Spinal cord (tissue), 10 donors: ENCODE data around the gene CCHCR1. TPM values are rescaled to one million over a fixed set of nuclear protein-coding genes. Genes with fewer than 3 reads are reported as not detected.
"Not testable (repeated sequence)": the region's sequence is repeated elsewhere in the genome, so short reads cannot be mapped to it uniquely, and the experiment has no call there.

Source experiments
- DNase-seq, 6 donors: peaks; one replicate each; pipeline versions ENCODE4 v3.0.0 to v3.0.0-alpha.2; 2013 to 2015; ENCODE audit warnings: low spot score in 6 of 6, low read depth in 4 of 6
- H3K27ac ChIP-seq: one replicate; pipeline ENCODE4 v1.5.1; 2013; ENCODE audit warnings: low read depth, low read length, control low read depth
- H3K27me3 ChIP-seq: one replicate; pipeline ENCODE4 v1.6.1; 2013; ENCODE audit warnings: low read length; ENCODE audit not compliant: control insufficient read depth, insufficient read depth
- H3K36me3 ChIP-seq: one replicate; pipeline ENCODE4 v1.6.1; 2013; ENCODE audit warnings: low read length; ENCODE audit not compliant: control insufficient read depth, insufficient read depth
- H3K4me1 ChIP-seq: one replicate; pipeline ENCODE4 v1.6.1; 2013; ENCODE audit warnings: low read length; ENCODE audit not compliant: control insufficient read depth, insufficient read depth
- H3K4me3 ChIP-seq: one replicate; pipeline ENCODE4 v1.5.1; 2013; ENCODE audit warnings: low read depth, low read length, control low read depth
- H3K9me3 ChIP-seq: one replicate; pipeline ENCODE4 v1.6.1; 2013; ENCODE audit warnings: low read length; ENCODE audit not compliant: control insufficient read depth, insufficient read depth
- whole genome bisulfite sequencing: methylation state at CpG from one replicate; pipeline ENCODE4 v1.1.5; 2013; ENCODE audit warnings: missing lambda C conversion rate; ENCODE audit not compliant: insufficient coverage; 5-methylcytosine and 5-hydroxymethylcytosine counted together
- polyA plus RNA-seq, 2 donors: library from polyadenylated mRNA; unstranded; fragments of 120-200 nt; gene quantifications; one replicate each; pipeline ENCODE4 v1.2.1, GENCODE V29; 2013; ENCODE audit not compliant: insufficient read length in 2 of 2
- total RNA-seq, 2 donors: library from RNA; depleted of rRNA in 1 of 2; stranded (reverse); fragments of 120-200 nt in 1 of 2; fragments of >200 nt in 1 of 2; gene quantifications; one replicate each; pipeline versions ENCODE4 v1.2.3 to v1.2.4, GENCODE V29; 2013 to 2014
- donor health status: healthy.

Gene CCHCR1
- total and polyA plus RNA-seq, 4 donors = 16.4 to 29.9 (median 23.6) TPM

DNA sequence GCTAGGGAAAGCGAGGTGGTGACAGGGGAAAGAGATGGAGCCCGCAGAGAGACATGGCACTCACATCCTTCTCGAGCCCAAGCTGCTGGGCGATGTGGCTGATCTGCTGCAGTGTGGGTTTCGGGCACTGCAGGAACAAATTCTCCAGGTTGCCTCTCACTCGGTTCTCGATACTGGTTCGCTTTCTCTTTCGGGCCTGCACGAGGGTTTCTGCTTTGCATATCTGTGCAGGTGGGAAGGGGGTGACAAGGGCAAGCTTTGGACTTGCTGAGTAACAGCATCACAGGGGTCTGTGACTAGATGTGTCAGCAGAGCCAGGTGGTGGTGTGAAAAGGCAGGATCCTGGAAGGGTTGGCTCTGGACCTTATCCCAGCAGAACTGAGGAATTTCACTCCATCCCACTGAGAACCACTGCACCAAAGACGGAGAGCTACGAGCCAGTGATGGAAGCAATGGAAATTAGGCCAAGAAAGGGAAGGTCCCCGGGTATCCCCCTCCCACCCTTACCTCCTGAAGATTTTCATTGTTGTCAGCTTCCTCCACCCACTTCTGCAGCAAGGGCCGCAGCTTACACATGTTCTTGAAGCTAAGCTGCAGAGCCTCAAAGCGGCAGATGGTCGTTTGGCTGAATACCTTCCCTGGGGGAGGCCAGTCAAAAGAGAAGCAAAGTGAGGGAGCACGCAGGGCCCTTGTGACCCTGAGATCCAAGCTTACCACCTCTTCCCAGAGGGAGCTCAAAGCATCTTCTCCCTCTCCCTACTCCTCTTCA is 7.6 kb upstream of the CCHCR1 start:
- H3K27ac ChIP-seq, H3K9me3 ChIP-seq, DNase-seq, H3K27me3 ChIP-seq, H3K4me3 ChIP-seq, H3K4me1 ChIP-seq: not testable (repeated sequence)
- peaks cover 13% of the 10 kb centered on the region for H3K36me3 ChIP-seq
- WGBS = 75% methylated on average over 14 of the region's 17 CpGs

DNA sequence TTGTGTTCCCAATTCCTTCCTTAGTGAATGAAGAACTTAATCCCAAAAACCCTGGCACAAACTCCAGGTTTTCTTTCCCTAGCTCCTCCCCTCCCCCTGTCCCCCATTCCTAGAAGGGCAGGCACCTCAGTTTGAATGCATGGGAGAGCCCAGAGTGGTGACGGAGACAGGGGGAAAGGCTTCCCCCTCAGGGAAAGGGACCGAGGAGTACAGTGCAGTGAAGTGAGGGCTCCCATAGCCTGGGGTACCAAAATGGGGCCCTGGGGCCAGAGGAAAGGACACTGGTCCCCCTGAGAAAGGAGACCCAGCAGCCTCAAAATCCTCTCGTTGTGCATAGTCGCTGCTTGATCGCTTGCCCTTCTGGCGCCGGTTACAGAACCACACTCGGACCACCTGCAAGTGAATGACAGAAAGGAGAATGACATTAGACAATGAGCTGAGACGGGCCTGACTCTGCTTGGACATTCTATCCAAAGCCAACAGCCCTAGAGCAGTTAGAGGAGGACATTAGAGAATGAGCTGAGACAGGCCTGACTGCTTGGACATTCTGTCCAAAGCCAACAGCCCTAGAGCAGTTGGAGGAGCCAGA is 7.0 kb upstream of the CCHCR1 start:
- not testable (repeated sequence) for H3K9me3 ChIP-seq, H3K4me3 ChIP-seq, DNase-seq, H3K27ac ChIP-seq, H3K27me3 ChIP-seq, H3K4me1 ChIP-seq
- peaks cover 13% of the 10 kb centered on the region for H3K36me3 ChIP-seq
- 93% methylated on average over 3 of the region's 9 CpGs for WGBS

DNA sequence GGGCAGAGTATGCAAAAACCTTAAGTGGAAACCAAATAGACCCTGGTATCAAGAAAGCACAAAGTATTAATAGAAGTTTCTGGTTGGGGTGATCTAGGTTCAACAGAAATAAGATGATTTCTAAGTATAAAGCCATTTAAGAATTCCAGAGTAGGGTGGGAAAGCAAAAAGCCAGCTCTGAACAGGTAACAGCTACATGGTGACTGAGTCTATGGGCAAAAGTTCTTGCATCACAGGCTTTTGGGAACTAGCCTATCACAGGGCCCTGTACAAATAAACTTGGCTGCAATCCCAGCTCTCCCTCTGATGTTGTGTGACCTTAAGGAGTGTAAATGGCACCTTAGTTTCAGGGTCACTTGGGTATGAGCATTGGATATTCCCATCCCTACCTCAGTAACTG is 6.3 kb upstream of the CCHCR1 start:
- no peaks in the 10 kb centered on the region for H3K9me3 ChIP-seq
- H3K27me3 ChIP-seq = no peaks in the 10 kb centered on the region
- no peak for DNase-seq
- H3K4me3 ChIP-seq = no peak overlapping the region
- no peak overlapping the region for H3K27ac ChIP-seq
- H3K4me1 ChIP-seq = peaks cover 13% of the 10 kb centered on the region
- peaks cover 13% of the 10 kb centered on the region for H3K36me3 ChIP-seq

DNA sequence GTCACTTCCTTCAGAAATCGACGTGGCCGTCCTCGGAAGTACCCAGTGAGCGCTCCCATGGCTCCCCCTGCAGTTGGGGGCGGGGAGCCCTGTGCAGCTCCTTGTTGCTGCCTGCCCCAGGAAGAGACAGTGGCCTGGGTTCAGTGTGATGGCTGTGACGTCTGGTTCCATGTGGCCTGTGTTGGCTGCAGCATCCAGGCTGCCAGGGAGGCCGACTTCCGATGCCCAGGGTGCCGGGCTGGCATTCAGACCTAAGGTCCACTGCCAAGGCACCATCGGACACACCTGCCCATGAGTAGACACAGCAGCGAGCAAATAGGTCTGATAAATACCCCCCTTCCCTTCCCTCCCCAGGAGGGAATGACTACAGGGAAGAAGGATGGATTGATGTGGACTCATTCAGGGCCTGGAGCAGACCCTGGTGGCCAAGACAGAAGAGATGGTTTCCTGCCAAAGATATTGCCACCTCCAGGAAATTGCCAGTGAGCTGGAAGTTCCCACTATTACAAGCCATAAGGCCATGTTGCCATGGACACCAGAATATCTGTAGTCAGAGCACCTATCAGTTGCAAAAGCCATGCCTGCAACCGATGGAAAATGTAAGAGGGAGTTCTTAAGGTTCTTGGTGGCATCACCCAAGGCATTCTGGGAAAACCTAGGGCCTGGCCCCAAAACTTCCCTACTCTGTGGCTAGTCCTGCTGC is 5.0 kb upstream of the CCHCR1 start:
- H3K27ac ChIP-seq = no peak overlapping the region
- peak in 2 of 6 donors; percentile 13 to 28 for DNase-seq
- H3K4me1 ChIP-seq = peaks cover 18% of the 10 kb centered on the region
- H3K27me3 ChIP-seq = no peaks in the 10 kb centered on the region
- no peaks in the 10 kb centered on the region for H3K9me3 ChIP-seq
- 85% methylated on average over 11 of the region's 13 CpGs for WGBS
- peaks cover 13% of the 10 kb centered on the region for H3K36me3 ChIP-seq
- H3K4me3 ChIP-seq = no peak overlapping the region

DNA sequence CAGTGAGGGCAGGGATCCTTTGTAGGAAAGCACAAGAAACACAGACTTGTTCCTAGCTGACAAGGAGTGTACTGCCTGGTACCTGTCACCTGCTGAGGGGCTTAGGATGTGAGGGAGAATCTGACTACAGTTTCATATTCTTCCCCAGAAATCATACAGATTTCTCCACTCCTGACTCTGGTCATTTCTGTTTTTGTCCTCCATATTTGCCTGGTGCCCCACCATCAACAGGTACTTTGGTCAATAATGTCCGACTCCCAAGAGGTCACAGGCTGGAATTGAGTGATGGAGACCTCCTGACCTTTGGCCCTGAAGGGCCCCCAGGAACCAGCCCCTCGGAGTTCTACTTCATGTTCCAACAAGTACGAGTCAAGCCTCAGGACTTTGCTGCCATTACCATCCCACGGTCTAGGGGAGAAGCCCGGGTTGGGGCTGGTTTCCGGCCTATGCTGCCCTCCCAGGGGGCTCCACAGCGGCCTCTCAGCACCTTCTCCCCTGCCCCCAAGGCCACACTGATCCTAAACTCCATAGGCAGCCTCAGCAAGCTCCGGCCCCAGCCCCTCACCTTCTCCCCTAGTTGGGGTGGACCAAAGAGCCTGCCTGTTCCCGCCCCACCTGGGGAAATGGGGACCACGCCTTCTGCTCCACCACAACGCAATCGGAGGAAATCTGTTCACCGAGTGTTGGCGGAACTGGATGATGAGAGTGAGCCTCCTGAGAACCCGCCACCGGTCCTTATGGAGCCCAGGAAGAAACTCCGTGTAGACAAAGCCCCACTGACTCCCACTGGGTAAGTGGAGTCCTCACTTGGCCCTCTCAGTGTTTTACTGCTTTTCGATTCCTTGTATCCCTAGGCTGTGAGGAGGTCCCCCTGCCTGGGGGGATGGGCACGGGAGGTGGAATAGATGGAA is 3.9 kb upstream of the CCHCR1 start:
- H3K9me3 ChIP-seq = no peaks in the 10 kb centered on the region
- H3K36me3 ChIP-seq = peaks cover 13% of the 10 kb centered on the region
- H3K27me3 ChIP-seq = no peaks in the 10 kb centered on the region
- no peak overlapping the region for H3K4me3 ChIP-seq
- DNase-seq = no peak
- H3K4me1 ChIP-seq = peaks cover 22% of the 10 kb centered on the region
- 92% methylated on average over 19 of the region's 19 CpGs for WGBS
- no peak overlapping the region for H3K27ac ChIP-seq

DNA sequence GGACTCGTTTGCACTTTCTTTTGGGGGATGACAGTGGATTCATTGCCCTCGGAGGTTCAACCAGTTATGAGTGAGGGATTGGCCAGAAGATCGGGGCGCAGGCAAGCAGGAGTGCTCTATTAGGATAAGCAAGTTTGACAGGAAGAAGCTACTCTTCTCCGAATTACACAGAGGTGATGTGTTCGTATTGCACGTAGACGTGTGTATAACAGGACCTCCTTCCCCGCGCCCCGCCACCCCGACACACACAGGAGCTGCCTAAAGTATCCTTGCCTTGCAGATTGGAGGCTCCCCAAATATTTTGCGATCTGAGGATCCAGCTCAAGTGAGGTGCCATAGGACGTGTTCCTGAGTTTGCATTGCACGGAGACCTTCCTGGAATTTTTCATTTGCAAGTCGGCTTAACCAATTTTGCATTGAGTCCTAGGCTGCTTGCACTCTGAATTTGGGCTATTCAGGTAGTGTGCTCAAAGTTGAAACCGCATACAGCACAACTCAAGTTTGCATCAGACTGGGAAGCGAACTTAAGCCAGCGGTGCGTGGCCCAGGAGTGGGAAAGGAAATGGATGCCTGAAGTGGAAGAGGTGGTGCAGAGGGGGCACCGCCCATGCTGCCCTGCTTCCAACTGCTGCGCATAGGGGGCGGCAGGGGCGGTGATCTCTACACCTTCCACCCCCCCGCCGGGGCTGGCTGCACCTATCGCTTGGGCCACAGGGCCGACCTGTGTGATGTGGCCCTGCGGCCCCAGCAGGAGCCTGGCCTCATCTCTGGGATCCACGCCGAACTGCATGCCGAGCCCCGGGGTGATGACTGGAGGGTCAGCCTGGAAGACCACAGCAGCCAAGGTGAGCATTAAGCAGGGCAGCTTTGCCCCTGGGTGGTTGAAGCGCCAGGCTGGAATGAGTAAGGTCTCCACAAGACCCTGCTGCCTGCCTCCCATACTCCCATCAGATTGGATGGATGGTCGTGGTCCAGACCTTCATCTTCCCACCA is 1.6 kb upstream of the CCHCR1 start:
- no peaks in the 10 kb centered on the region for H3K9me3 ChIP-seq
- H3K27ac ChIP-seq = peak overlapping the region; percentile 54
- H3K36me3 ChIP-seq = peaks cover 21% of the 10 kb centered on the region
- H3K27me3 ChIP-seq = no peaks in the 10 kb centered on the region
- peaks cover 22% of the 10 kb centered on the region for H3K4me1 ChIP-seq
- peak overlapping the region; percentile 90 for H3K4me3 ChIP-seq
- 12% methylated on average over 27 of the region's 35 CpGs for WGBS
- DNase-seq = no peak

DNA sequence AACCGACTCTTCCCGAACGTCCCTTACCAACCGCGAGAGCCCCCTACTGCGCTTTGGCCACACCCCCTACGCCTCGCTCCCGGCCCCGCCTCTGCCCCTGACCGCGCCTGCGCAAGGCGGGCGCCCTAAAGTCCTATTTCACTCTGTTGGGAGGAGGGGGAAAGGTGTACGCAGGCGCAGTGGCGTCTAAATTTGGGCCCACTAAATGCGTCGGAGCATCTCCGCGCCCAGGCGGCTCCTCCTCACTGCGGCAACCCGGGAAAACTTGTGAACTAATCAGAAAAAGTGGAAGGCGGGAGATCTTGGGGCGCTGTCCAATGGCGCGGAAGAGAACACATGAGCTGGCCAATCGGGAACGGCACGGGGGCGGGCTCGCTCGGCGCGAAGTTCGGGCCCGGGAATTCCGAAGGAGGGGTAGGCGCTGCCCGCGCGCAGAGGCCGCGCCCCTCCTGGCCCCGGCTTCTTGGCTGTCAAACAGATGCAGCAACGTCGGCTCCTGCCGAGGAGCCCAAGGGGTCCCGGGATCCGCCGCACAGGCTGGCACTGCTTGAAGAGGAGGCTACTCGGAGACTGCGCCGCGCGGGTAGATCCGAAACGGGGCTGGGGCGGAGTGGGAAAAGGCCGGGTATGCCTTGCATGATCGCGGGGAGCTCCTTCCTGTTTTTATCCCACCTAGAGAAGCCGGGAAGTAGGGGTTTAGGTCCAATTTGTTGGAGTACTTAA is 699 bp upstream of the CCHCR1 start, which contains the start of gene TCF19:
TCF19 (plus strand) TSS at position 450 of the 723 bp plus-strand sequence. CDS start 881 bp downstream, outside the sequence.
- H3K4me3 ChIP-seq = peak within 1 kb of the TSS; percentile 90
- peaks cover 22% of the 10 kb centered on the region for H3K4me1 ChIP-seq
- H3K36me3 ChIP-seq = peaks cover 21% of the 10 kb centered on the region
- 0% methylated on average over 59 of the region's 65 CpGs for WGBS
- H3K27ac ChIP-seq = peak within 1 kb of the TSS; percentile 54
- H3K9me3 ChIP-seq = no peaks in the 10 kb centered on the region
- peak; percentile 97 to 100 (median 100) for DNase-seq
- H3K27me3 ChIP-seq = no peaks in the 10 kb centered on the region

DNA sequence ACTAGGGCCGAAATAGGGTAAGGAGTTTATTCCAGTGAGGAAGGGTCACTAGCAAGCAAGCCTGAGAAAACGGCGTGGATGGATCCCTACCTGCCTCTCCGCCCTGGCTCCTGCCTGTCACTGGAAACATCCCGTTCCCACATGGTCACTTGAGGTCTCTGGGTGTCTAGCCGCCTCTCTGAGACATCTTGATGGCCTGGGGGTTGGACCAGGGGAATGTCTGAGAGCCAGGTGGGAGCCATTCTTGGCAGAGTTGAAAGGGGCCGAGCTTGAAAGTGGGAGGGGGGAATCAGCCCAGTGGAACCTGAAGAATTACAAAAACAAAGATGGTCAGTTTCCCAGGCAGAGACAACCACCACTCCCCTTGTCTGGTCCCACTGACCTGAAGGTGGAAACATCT is 961 bp downstream of the CCHCR1 start:
- Histone ChIP-seq H3K4me1 (peaks cover 17% of the 10 kb centered on the region), H3K4me3 (no peak overlapping the region), H3K27ac (no peak overlapping the region), H3K9me3 (no peaks in the 10 kb centered on the region), H3K27me3 (no peaks in the 10 kb centered on the region), H3K36me3 (peaks cover 17% of the 10 kb centered on the region)
- WGBS = 100% methylated on average over 5 of the region's 7 CpGs
- DNase-seq = no peak
